ENCODE results near the gene PDGFB. TPM values are rescaled to one million over a fixed set of nuclear protein-coding genes. Genes with fewer than 3 reads are reported as not detected.

PDGFB gene
- total and polyA plus RNA-seq, 9 donors, result 3.9 to 10.7 (median 5.5) TPM

DNA sequence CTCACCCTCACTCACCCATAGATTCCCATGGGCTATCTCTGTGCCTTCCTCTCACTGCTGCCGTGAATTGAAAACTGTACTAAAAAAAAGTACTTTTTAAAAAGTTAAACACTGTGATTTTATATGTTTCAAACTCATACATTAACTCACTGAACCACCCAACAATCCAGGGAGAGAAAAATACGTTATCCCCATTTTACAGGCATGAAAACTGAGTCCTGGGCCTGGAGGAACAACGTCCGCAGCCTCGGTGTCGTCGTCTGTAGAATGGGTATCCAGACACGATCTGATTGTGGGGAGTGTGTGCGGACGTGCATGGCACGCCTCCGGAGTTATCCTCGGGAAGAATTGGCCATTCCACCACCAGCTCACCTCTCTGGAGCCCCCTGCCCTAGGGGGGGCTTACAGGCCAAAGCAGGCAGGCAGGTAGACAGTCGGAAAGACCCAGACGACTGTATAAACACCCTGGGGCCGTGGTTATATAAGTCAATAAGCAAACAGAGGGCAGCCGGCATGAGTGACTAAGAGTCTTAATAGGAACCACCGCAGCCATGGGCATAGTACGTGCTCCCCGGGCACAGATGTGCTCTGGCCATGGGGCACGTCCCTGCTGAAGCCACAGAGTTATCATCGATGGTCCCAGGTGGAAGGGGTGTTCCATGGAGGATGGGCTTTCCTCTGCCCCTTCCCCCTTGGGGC is 7.1 kb upstream of the PDGFB start:
- no peaks in the 10 kb centered on the region for H3K27me3 ChIP-seq
- no peak overlapping the region for H3K27ac ChIP-seq
- no peaks in the 10 kb centered on the region for H3K36me3 ChIP-seq
- 71 to 76% (median 74%) methylated on average over 22 of the region's 22 CpGs for WGBS, 3 donors
- H3K4me1 ChIP-seq (ENCODE audit: insufficient read depth), result peaks cover 12% of the 10 kb centered on the region
- no peak overlapping the region for H3K4me3 ChIP-seq
- H3K9me3 ChIP-seq, result no peaks in the 10 kb centered on the region
- TF ChIP-seq POLR2A (IDR thresholded peaks at IDR 0.05) (no peak), EP300 (IDR thresholded peaks at IDR 0.05) (no peak)
- TF ChIP-seq, protein P1, sequence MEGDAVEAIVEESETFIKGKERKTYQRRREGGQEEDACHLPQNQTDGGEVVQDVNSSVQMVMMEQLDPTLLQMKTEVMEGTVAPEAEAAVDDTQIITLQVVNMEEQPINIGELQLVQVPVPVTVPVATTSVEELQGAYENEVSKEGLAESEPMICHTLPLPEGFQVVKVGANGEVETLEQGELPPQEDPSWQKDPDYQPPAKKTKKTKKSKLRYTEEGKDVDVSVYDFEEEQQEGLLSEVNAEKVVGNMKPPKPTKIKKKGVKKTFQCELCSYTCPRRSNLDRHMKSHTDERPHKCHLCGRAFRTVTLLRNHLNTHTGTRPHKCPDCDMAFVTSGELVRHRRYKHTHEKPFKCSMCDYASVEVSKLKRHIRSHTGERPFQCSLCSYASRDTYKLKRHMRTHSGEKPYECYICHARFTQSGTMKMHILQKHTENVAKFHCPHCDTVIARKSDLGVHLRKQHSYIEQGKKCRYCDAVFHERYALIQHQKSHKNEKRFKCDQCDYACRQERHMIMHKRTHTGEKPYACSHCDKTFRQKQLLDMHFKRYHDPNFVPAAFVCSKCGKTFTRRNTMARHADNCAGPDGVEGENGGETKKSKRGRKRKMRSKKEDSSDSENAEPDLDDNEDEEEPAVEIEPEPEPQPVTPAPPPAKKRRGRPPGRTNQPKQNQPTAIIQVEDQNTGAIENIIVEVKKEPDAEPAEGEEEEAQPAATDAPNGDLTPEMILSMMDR (IDR thresholded peaks at IDR 0.05), result no peak
- intact Hi-C loops (cut with DNase I), result no loop called here
- no peak for DNase-seq

DNA sequence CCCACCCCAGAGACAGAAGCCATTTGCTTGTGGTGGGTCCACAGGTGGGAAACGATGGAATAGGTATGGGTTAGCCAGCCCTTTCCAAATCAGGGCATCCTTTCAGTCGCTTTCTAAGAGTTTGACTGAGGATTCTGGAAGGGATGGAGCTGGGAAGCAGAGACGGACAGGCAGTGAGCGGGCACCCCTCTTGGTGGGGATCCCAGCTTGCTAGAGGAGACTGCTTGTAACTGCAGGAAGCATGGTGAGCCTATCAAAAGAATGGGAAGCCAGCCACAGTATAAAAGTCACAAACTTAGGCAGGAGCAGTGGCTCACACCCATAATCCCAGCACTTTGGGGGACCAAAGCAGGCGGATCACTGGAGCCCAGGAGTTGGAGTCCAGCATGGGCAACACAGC is 6.1 kb upstream of the PDGFB start:
- 95 to 96% (median 95%) methylated on average over 5 of the region's 5 CpGs for WGBS, 3 donors
- peaks cover 12% of the 10 kb centered on the region for H3K4me1 ChIP-seq (ENCODE audit: insufficient read depth)
- H3K4me3 ChIP-seq, result no peak overlapping the region
- no peaks in the 10 kb centered on the region for H3K9me3 ChIP-seq
- no peaks in the 10 kb centered on the region for H3K36me3 ChIP-seq
- DNase-seq, result no peak
- no peaks in the 10 kb centered on the region for H3K27me3 ChIP-seq
- intact Hi-C loops (cut with DNase I), result no loop called here
- no peak overlapping the region for H3K27ac ChIP-seq
- TF ChIP-seq, protein P1 (IDR thresholded peaks at IDR 0.05), result no peak

- H3K9me3 ChIP-seq, result no peaks in the 10 kb centered on the region
- H3K27me3 ChIP-seq, result no peaks in the 10 kb centered on the region
- DNase-seq, result no peak
- no peak overlapping the region for H3K27ac ChIP-seq
- intact Hi-C loops (cut with DNase I), result no loop called here
- H3K4me1 ChIP-seq (ENCODE audit: insufficient read depth), result peaks cover 12% of the 10 kb centered on the region
- no peaks in the 10 kb centered on the region for H3K36me3 ChIP-seq
- 41 to 61% (median 56%) methylated on average over 8 of the region's 8 CpGs for WGBS, 3 donors
- TF ChIP-seq EP300 (IDR thresholded peaks at IDR 0.05), result no peak
- TF ChIP-seq, protein P1 (IDR thresholded peaks at IDR 0.05), result no peak
- TF ChIP-seq POLR2A (IDR thresholded peaks at IDR 0.05), result no peak
- H3K4me3 ChIP-seq, result no peak overlapping the region
Measured at GRCh38 chr22:39250131-39250530, 5.3 kb upstream of the PDGFB start.

DNA sequence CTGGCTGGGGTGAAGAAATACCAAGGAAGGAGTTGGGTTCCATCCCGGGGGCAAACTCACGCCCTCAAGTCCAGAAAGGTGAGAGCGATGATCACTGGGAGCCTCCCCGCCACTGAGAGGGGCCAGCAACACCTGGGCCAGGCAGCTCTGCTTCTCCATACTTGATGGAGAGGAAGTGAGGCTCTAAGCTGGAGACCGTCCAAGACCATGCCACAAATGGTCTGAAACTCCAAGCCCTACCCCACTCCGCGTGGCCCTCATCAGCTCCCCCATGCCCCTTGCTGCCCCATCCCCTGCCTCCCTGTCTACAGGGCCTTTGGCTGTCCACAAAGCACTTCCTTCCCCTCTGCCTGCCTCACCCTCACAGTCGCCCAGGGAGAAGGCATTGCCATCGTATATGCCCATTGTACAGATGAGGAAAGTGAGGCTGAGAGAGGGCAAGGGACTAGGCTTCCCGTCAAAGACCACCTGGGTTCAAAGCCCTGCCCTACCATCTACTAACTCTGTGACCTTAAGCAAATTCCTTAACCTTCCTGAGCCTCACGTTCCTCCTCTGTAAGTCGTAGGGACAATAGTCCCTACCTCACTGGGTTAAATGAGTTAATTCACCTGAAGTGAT is 4.4 kb upstream of the PDGFB start:
- intact Hi-C loops (cut with DNase I), result no loop called here
- 81 to 84% (median 81%) methylated on average over 12 of the region's 12 CpGs for WGBS, 3 donors
- Histone ChIP-seq H3K27me3 (no peaks in the 10 kb centered on the region), H3K27ac (no peak overlapping the region), H3K9me3 (no peaks in the 10 kb centered on the region), H3K4me1 (ENCODE audit: insufficient read depth) (peaks cover 12% of the 10 kb centered on the region), H3K4me3 (no peak overlapping the region), H3K36me3 (no peaks in the 10 kb centered on the region)
- no peak for TF ChIP-seq POLR2A (IDR thresholded peaks at IDR 0.05)
- TF ChIP-seq, protein P1 (IDR thresholded peaks at IDR 0.05), result no peak
- no peak for TF ChIP-seq EP300 (IDR thresholded peaks at IDR 0.05)
- DNase-seq, result no peak

Data from ovary (tissue), 9 donors.